Activated T-helper 9 cell treated with anti-CD3 and anti-CD28 coated beads, Interleukin-2, amount 50 U/mL, for 16 hours (primary cell): ENCODE results near the gene SLC25A18.
"Not testable (repeated sequence)": the region's sequence is repeated elsewhere in the genome, so short reads cannot be mapped to it uniquely, and the experiment has no call there.

Experiments used
- DNase-seq: peaks from one replicate; pipeline ENCODE4 v3.0.0-alpha.2; 2020; ENCODE audit warnings: low read depth

Gene SLC25A18

GRCh38 chr22:17562906-17563870 is at the start of gene SLC25A18:
Gene SLC25A18, plus strand, starts transcription at chr22:17563498. Its CDS starts 16,447 bp downstream, at chr22:17579945.
- no peak for DNase-seq

GRCh38 chr22:17513612-17514011 is 49.7 kb upstream of the SLC25A18 start:
- DNase-seq, result no peak

- no peak for DNase-seq
Observed at GRCh38 chr22:17514084-17514483, 49.2 kb upstream of the SLC25A18 start.

- no peak for DNase-seq
Observed at GRCh38 chr22:17518406-17518805, 44.9 kb upstream of the SLC25A18 start.

GRCh38 chr22:17521971-17522370 is 41.3 kb upstream of the SLC25A18 start:
- not testable (repeated sequence) for DNase-seq

- DNase-seq, result no peak
Observed at GRCh38 chr22:17523925-17524324, 39.4 kb upstream of the SLC25A18 start.

- no peak for DNase-seq
Observed at GRCh38 chr22:17536269-17536668, 27.0 kb upstream of the SLC25A18 start.

- no peak for DNase-seq
Observed at GRCh38 chr22:17537155-17537554, 26.1 kb upstream of the SLC25A18 start.

- no peak for DNase-seq
Observed at GRCh38 chr22:17540481-17540880, 22.8 kb upstream of the SLC25A18 start.

- DNase-seq, result no peak
Observed at GRCh38 chr22:17541476-17541875, 21.8 kb upstream of the SLC25A18 start.

GRCh38 chr22:17542452-17542851 is 20.8 kb upstream of the SLC25A18 start:
- DNase-seq, result no peak

GRCh38 chr22:17548010-17548755 is 15.1 kb upstream of the SLC25A18 start:
- no peak for DNase-seq

GRCh38 chr22:17548756-17549035 is 14.6 kb upstream of the SLC25A18 start:
- DNase-seq, result no peak

GRCh38 chr22:17549183-17549582 is 14.1 kb upstream of the SLC25A18 start:
- no peak for DNase-seq

- no peak for DNase-seq
Observed at GRCh38 chr22:17549655-17550054, 13.6 kb upstream of the SLC25A18 start.

- no peak for DNase-seq
Observed at GRCh38 chr22:17552737-17553136, 10.6 kb upstream of the SLC25A18 start.

- DNase-seq, result no peak
Observed at GRCh38 chr22:17554814-17555213, 8.5 kb upstream of the SLC25A18 start.

- DNase-seq, result no peak
Observed at GRCh38 chr22:17559188-17559587, 4.1 kb upstream of the SLC25A18 start.

GRCh38 chr22:17563936-17564391 is 666 bp downstream of the SLC25A18 start:
- DNase-seq, result no peak

GRCh38 chr22:17566016-17566687 is 2.9 kb downstream of the SLC25A18 start:
- DNase-seq, result not testable (repeated sequence)

- no peak for DNase-seq
Observed at GRCh38 chr22:17566776-17567175, 3.5 kb downstream of the SLC25A18 start.

- DNase-seq, result no peak
Observed at GRCh38 chr22:17569971-17570511, 6.7 kb downstream of the SLC25A18 start.
